Measurements from ENCODE around the gene PNKP. TPM values are rescaled to one million over a fixed set of nuclear protein-coding genes. Genes with fewer than 3 reads are reported as not detected.

Gene PNKP
- total RNA-seq, 4 donors from 2014 or later = 47.7 to 104 (median 77.7) TPM

DNA sequence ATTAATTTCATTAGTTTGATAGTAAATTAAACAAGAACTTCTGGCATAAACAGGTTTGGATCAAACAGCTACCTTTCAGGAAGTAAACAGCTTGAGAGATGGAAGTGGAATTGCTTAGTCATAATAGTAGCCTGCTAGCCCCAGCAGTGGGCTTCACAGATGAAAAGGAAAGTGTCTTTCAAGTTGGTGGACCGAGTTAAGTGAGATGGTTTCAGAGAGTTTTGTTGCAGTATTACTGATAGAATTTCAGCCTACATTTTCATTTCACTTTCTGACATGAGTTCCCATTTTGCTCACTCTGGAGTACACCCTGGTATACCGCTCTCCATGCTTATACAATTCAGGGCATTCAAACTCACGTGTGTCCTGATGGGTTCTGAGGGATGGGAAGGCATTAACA is 18.4 kb downstream of the PNKP start:
- Histone ChIP-seq H3K4me3 (no peak overlapping the region), H3K27ac (no peak overlapping the region), H3K4me1 (peaks cover 0 to 11% of the 10 kb centered on the region in 2 donors), H3K9me3 (no peaks in the 10 kb centered on the region), H3K27me3 (no peaks in the 10 kb centered on the region), H3K36me3 (no peaks in the 10 kb centered on the region)
- no peak for DNase-seq
- intact Hi-C loops (cut with DNase I; ENCODE audit: low total_unique reads) = no loop called here
- TF ChIP-seq, protein P1, sequence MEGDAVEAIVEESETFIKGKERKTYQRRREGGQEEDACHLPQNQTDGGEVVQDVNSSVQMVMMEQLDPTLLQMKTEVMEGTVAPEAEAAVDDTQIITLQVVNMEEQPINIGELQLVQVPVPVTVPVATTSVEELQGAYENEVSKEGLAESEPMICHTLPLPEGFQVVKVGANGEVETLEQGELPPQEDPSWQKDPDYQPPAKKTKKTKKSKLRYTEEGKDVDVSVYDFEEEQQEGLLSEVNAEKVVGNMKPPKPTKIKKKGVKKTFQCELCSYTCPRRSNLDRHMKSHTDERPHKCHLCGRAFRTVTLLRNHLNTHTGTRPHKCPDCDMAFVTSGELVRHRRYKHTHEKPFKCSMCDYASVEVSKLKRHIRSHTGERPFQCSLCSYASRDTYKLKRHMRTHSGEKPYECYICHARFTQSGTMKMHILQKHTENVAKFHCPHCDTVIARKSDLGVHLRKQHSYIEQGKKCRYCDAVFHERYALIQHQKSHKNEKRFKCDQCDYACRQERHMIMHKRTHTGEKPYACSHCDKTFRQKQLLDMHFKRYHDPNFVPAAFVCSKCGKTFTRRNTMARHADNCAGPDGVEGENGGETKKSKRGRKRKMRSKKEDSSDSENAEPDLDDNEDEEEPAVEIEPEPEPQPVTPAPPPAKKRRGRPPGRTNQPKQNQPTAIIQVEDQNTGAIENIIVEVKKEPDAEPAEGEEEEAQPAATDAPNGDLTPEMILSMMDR (IDR thresholded peaks at IDR 0.05) = no peak
- TF ChIP-seq POLR2A (IDR thresholded peaks at IDR 0.05) = no peak

DNA sequence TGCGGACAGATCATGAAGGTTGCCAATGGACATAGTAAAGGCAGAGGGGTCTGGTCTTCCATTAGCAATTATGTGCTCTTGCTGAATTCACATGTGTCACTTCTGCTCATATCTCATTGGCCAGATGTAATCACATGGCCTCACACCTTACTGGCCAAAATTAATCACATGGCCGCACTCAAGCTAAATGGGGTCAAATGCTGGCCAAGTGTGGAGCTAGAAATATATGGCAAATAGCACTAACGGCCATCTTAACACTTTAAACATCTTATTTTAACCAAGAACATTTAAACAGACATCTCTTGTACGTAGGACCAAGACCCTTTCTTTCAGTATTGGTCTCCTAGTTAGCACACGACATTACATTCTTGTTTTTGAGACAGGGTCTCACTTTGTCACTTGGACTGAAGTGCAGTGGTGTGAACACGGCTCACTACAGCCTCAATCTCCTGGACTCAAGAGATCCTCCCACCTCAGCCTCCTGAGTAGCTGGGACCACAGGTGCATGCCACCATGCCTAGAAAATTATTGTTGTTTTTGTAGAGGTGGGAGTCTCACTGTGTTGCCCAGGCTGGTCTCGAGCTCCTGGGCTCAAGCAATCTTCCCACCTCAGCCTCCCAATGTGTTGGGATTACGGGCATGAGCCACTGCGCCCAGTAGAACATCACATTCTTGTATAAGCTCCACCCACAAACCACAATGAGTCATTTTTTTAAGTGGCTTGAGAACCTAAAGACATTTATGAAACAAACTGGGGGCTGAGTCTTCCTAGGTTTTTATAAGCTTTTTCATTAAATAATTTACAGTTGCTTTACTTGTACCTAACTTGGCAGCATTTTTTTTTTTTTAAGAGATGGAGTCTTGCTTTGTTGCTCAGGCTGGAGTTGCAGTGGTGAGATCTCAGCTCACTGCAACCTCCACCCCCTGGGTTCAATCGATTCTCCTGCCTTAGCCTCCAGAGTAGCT is 19.4 kb downstream of the PNKP start:
- intact Hi-C loops (cut with DNase I; ENCODE audit: low total_unique reads) = no loop called here
- H3K4me3 ChIP-seq = no peak overlapping the region
- TF ChIP-seq POLR2A (IDR thresholded peaks at IDR 0.05) = no peak
- TF ChIP-seq, protein P1 (IDR thresholded peaks at IDR 0.05) = no peak
- H3K27ac ChIP-seq = no peak overlapping the region
- no peaks in the 10 kb centered on the region for H3K36me3 ChIP-seq
- no peaks in the 10 kb centered on the region for H3K27me3 ChIP-seq
- H3K9me3 ChIP-seq = no peaks in the 10 kb centered on the region
- H3K4me1 ChIP-seq = peaks cover 0 to 11% of the 10 kb centered on the region in 2 donors
- no peak for DNase-seq

DNA sequence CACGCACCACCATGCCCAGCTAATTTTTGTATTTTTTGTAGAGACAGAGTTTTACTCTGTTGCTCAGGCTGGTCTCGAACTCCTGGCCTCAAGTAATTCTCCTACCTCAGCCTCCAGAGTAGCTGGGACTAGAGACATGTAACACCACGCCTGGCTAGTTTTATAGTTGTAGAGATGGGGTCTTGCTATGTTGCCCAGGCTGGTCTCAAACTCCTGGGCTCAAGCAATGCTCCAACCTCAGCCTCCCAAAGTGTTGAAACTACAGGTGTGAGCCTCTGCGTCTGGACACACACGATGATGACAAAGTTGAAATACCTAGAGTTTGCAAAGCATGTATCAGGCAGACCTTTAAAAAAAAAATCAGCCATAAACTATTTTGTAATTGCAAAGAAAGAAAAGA is 21.0 kb downstream of the PNKP start:
- no peaks in the 10 kb centered on the region for H3K4me1 ChIP-seq
- H3K36me3 ChIP-seq = no peaks in the 10 kb centered on the region
- H3K27ac ChIP-seq = no peak overlapping the region
- TF ChIP-seq, protein P1 (IDR thresholded peaks at IDR 0.05) = no peak
- TF ChIP-seq POLR2A (IDR thresholded peaks at IDR 0.05) = no peak
- intact Hi-C loops (cut with DNase I; ENCODE audit: low total_unique reads) = no loop called here
- H3K4me3 ChIP-seq = no peak overlapping the region
- no peak for DNase-seq
- H3K9me3 ChIP-seq = no peaks in the 10 kb centered on the region
- H3K27me3 ChIP-seq = no peaks in the 10 kb centered on the region

DNA sequence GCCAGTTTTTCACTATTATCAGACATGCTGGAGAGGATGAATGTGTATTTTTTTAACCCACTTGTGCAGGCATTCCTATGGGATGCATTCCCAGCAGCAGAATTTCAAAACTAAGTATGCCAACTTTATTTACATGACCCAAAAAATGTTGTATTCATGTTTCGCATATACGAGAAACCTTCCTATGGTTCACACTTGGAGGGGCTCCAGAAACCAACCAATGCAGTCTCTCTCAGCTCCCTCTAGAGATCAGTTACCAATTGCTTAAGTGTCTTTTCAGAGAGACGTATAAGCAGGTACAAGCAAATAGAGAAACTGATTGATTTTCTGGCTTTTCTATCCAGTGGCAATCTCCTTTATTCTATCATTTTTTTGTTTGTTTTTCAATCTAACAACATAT is 22.0 kb downstream of the PNKP start:
- Histone ChIP-seq H3K4me3 (no peak overlapping the region), H3K27me3 (no peaks in the 10 kb centered on the region), H3K9me3 (no peaks in the 10 kb centered on the region), H3K27ac (no peak overlapping the region), H3K4me1 (no peaks in the 10 kb centered on the region), H3K36me3 (no peaks in the 10 kb centered on the region)
- no peak for TF ChIP-seq POLR2A (IDR thresholded peaks at IDR 0.05)
- TF ChIP-seq, protein P1 (IDR thresholded peaks at IDR 0.05) = no peak
- DNase-seq = no peak
- intact Hi-C loops (cut with DNase I; ENCODE audit: low total_unique reads) = no loop called here
